Dendritic cell treated with granulocyte-macrophage colony-stimulating factor and Interleukin-4, amounts not matched to agents 40 ng/mL and 50 ng/mL, for 4 days (primary cell): ENCODE measurements around the gene SMOC2.
"Not testable (repeated sequence)": the region's sequence is repeated elsewhere in the genome, so short reads cannot be mapped to it uniquely, and the experiment has no call there.

Experiments
- H3K27ac Mint-ChIP-seq: one replicate; pipeline ENCODE4 v1.8.0; 2022; ENCODE audit warnings: mild to moderate bottlenecking, mixed read lengths
- H3K27me3 Mint-ChIP-seq: one replicate; pipeline ENCODE4 v1.8.0; 2022; ENCODE audit warnings: mild to moderate bottlenecking, mixed read lengths
- H3K36me3 Mint-ChIP-seq: one replicate; pipeline ENCODE4 v1.8.0; 2022; ENCODE audit warnings: low read depth, mixed read lengths
- H3K4me1 Mint-ChIP-seq: one replicate; pipeline ENCODE4 v1.8.0; 2022; ENCODE audit warnings: low read depth, mixed read lengths
- H3K4me3 Mint-ChIP-seq: one replicate; pipeline ENCODE4 v1.8.0; 2022; ENCODE audit warnings: mild to moderate bottlenecking, moderate library complexity, mixed read lengths
- H3K9me3 Mint-ChIP-seq: one replicate; pipeline ENCODE4 v1.8.0; 2022; ENCODE audit warnings: mixed read lengths
- intact Hi-C: fragments of 100-400 bp; cut with micrococcal nuclease; formaldehyde crosslinking; loops from one replicate; pipeline ENCODE4 v1.15.0; 2022

Gene SMOC2

DNA sequence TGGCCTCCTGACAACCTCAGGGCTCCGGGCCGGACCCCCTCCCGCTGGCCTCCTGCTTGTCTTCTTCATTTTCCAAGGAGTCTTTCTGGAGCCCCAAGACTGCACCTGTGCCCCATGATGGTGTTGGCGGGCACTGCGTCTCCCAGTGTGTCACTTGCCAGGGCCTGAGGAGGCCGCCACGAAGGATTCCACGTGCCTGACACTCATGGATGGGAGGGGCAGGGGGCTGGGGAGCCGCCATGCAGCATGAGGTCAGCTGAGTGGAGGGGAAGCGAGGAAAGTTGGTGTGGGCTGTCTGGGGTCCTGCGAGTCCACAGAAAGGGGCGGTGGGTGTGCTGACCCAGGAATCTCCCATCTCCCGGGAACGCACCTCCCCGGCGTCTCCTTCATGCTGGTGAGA, 165.7 kb downstream of the SMOC2 start:
- intact Hi-C loops, result no loop called here
- H3K9me3 Mint-ChIP-seq, result no peaks in the 10 kb centered on the region
- no peak overlapping the region for H3K27ac Mint-ChIP-seq
- no peaks in the 10 kb centered on the region for H3K27me3 Mint-ChIP-seq
- H3K4me3 Mint-ChIP-seq, result no peak overlapping the region
- H3K36me3 Mint-ChIP-seq, result no peaks in the 10 kb centered on the region
- H3K4me1 Mint-ChIP-seq, result no peaks in the 10 kb centered on the region

DNA sequence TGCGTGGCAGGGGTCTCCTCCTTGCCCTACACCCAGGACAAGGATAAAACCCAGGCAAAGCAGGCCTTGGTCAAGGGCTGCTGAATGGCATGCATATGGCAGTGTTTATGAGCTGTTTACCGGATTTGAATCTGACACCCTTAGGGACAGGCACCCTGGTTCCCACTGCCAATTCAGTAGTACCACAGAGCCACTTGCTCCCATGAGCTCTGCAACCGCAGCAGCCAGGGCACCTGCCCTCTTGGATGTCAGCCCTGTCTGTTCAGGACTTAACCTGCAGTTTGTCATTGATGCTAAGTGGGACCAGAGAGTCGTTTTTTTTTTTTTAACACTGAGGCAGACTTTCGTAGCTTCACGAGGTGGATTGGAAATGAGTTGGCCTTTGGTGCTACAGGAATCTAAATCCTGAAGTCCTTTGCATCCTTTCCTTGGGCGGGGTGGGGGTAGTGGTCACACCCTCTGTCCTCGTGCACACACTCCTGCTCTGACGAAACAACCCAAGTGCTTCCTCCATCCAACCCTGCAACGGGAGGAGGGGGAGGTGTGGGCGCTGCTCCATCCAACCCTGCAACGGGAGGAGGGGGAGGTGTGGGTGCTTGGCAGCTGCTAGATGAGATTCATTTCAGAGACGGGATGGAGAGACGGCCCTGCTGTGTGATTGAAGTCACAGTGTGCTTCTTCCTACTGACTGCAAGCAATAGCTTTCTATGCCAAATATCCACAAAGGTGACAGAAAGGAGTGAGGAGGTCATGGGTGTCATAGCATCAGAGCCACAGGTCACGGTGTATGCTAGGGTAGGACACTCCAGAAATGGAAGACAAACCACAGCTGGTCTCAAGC, 166.5 kb downstream of the SMOC2 start:
- Mint-ChIP-seq H3K9me3 (peaks cover 4% of the 10 kb centered on the region), H3K4me1 (no peaks in the 10 kb centered on the region), H3K27me3 (no peaks in the 10 kb centered on the region), H3K4me3 (no peak overlapping the region), H3K27ac (no peak overlapping the region), H3K36me3 (no peaks in the 10 kb centered on the region)
- intact Hi-C loops, result no loop called here

DNA sequence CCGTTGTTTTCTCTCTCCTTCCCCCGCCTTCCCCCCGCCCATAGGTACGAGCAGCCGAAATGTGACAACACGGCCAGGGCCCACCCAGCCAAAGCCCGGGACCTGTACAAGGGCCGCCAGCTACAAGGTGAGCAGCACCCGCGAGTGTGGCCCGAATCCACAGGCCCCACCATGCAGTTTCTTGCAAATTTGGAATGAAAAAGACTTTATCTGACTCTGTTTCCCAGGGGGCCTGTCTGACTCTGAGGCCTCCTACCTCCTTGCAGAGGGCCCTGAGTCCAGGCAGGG, 167.1 kb downstream of the SMOC2 start:
- H3K27me3 Mint-ChIP-seq, result no peaks in the 10 kb centered on the region
- H3K36me3 Mint-ChIP-seq, result no peaks in the 10 kb centered on the region
- no peak overlapping the region for H3K4me3 Mint-ChIP-seq
- H3K27ac Mint-ChIP-seq, result no peak overlapping the region
- H3K4me1 Mint-ChIP-seq, result no peaks in the 10 kb centered on the region
- peaks cover 9% of the 10 kb centered on the region for H3K9me3 Mint-ChIP-seq
- intact Hi-C loops, result no loop called here

DNA sequence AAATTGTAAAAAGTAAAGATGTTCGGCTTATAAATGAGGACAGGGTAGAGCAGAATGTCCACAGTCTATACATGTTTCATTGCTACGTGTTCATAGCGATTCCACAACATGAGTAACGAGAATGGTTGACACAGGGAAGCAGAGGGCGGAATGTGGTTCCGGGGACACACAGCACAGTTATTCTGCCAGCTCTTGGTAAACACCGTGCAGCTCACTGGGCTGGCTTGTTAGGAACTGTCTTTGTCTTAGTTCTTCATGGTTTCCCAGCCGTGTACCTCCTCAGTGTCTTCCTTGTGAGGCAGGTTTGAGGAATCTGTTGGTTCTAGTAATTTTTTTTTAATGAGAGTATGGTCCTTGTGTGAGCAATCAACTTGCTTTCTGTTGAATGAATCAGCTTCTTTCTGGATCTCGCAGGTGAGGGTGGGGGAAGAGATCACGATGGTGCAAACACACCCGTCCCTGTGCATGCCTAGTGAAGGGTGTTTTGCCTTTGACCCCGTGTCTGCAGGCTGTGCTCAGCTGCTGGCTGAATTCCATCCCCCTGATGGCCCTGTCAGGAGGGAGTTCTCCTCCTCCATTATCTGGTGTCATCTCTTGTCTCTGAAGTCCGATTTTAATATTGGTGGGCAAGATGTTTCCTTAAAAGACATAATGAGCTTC, 168.2 kb downstream of the SMOC2 start:
- H3K4me1 Mint-ChIP-seq, result no peaks in the 10 kb centered on the region
- no peak overlapping the region for H3K27ac Mint-ChIP-seq
- peaks cover 20% of the 10 kb centered on the region for H3K9me3 Mint-ChIP-seq
- no peaks in the 10 kb centered on the region for H3K27me3 Mint-ChIP-seq
- no peak overlapping the region for H3K4me3 Mint-ChIP-seq
- no peaks in the 10 kb centered on the region for H3K36me3 Mint-ChIP-seq
- intact Hi-C loops, result no loop called here

DNA sequence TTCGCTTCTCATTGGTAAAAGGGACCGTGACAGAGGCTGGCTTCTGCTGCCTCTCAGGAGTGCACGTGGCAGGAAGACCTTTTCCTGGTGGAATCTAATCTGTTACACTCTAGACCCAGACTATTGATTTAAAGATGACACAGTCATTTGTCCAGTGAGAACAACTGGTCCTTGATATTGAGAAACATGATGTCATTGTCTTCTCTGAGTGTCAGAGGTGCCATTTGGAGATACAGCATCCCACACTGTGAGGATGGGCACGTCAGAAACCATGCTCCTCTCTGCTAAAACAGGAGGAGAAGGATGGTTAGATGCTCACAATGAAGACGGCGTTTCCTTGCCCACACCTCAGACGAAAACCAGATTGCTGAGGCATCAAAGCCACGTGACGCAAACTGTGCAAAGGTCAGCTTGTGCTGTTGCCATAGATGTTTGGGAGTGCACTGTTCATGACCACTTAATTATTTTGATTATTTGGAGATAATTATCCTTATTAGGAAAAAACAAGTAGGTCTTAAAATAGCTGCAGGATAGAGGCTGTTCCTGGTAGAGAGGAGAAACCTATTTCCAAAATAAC, 169.0 kb downstream of the SMOC2 start:
- Mint-ChIP-seq H3K36me3 (no peaks in the 10 kb centered on the region), H3K9me3 (peaks cover 29% of the 10 kb centered on the region), H3K27me3 (no peaks in the 10 kb centered on the region), H3K4me3 (no peak overlapping the region), H3K27ac (no peak overlapping the region), H3K4me1 (no peaks in the 10 kb centered on the region)
- intact Hi-C loops, result no loop called here

DNA sequence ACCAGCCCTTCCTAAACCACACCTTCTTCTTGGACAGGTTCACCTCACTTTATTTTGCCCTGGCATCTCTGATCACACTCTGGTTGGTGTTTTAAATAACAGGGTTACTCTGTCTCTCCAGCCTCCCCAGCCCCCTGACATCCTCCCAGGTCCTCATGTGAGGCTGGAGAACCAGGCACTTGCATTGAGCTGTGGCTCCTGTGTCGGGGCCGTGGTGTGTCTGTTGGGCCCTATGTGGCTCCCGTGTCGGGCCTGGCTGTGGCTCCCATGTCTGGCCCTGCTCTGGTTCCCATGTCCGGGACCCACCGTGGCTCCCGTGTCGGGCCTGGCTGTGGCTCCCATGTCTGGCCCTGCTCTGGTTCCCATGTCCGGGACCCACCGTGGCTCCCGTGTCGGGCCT, 170.0 kb downstream of the SMOC2 start:
- H3K27me3 Mint-ChIP-seq, H3K4me1 Mint-ChIP-seq, H3K36me3 Mint-ChIP-seq, intact Hi-C loops, H3K4me3 Mint-ChIP-seq, H3K27ac Mint-ChIP-seq: not testable (repeated sequence)
- H3K9me3 Mint-ChIP-seq, result peaks cover 38% of the 10 kb centered on the region

DNA sequence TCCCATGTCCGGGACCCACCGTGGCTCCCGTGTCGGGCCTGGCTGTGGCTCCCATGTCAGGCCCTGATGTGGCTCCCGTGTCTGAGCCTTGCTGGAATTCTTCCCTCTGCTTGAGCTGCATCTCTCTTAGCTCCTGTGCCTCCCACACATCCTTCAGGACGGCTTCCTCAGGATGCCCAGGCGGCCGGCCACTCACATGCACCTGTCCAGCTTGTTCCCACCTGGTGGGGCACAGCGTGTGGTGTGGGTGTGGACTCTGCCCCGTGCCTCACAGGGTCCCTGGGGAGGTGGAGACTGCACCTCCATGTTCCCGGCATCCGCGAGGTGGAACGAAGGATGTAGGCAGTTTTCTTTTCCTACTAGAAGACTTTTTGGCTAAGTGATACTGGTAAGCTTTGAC, 170.7 kb downstream of the SMOC2 start:
- no peaks in the 10 kb centered on the region for H3K27me3 Mint-ChIP-seq
- H3K27ac Mint-ChIP-seq, result no peak overlapping the region
- H3K36me3 Mint-ChIP-seq, result no peaks in the 10 kb centered on the region
- H3K4me1 Mint-ChIP-seq, result no peaks in the 10 kb centered on the region
- H3K4me3 Mint-ChIP-seq, result no peak overlapping the region
- H3K9me3 Mint-ChIP-seq, result peaks cover 46% of the 10 kb centered on the region
- intact Hi-C loops, result no loop called here

DNA sequence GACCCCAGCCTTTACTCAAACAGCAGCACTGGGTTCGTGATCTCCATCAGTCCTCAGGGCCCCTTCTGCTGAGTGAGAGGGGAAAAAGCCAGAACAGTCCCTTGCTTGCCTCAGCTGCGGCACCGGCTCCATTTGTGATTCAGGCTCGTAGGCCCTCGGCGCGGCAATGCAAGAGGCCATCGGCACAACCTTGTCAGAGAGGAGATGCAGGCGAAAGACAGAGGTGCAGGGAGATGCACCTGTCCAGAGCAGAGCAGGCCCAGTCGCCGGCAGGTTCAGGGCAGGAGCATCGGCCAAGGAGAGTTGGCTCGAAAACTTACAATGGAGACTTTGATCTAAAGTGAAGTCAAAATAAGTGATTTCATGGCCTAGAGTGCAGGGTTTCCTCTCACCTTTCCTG, 171.6 kb downstream of the SMOC2 start:
- Mint-ChIP-seq H3K4me1 (no peaks in the 10 kb centered on the region), H3K36me3 (no peaks in the 10 kb centered on the region), H3K27ac (no peak overlapping the region), H3K27me3 (no peaks in the 10 kb centered on the region), H3K9me3 (peaks cover 55% of the 10 kb centered on the region), H3K4me3 (no peak overlapping the region)
- intact Hi-C loops, result no loop called here

DNA sequence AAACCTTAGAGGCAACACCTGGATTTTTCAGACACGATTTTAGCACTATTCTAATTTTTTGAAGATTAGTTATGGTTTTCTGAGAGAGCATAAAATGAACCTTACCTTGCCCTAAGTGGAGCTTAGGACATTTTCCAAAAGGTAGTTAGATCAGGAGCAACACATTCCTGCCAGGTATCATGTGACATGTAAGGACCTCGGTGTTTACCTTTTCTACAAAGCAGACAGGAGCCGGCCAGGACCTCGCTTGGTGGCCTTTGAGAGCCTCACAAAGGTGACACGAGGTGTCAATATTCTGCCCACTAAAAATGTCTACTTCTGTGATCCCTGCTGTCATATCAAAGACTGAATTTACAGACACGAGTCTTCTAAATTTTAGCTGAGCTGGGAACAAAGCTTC, 174.9 kb downstream of the SMOC2 start:
- no peaks in the 10 kb centered on the region for H3K36me3 Mint-ChIP-seq
- H3K9me3 Mint-ChIP-seq, result peaks cover 68% of the 10 kb centered on the region
- H3K4me1 Mint-ChIP-seq, result no peaks in the 10 kb centered on the region
- H3K27ac Mint-ChIP-seq, result no peak overlapping the region
- intact Hi-C loops, result no loop called here
- no peak overlapping the region for H3K4me3 Mint-ChIP-seq
- no peaks in the 10 kb centered on the region for H3K27me3 Mint-ChIP-seq

DNA sequence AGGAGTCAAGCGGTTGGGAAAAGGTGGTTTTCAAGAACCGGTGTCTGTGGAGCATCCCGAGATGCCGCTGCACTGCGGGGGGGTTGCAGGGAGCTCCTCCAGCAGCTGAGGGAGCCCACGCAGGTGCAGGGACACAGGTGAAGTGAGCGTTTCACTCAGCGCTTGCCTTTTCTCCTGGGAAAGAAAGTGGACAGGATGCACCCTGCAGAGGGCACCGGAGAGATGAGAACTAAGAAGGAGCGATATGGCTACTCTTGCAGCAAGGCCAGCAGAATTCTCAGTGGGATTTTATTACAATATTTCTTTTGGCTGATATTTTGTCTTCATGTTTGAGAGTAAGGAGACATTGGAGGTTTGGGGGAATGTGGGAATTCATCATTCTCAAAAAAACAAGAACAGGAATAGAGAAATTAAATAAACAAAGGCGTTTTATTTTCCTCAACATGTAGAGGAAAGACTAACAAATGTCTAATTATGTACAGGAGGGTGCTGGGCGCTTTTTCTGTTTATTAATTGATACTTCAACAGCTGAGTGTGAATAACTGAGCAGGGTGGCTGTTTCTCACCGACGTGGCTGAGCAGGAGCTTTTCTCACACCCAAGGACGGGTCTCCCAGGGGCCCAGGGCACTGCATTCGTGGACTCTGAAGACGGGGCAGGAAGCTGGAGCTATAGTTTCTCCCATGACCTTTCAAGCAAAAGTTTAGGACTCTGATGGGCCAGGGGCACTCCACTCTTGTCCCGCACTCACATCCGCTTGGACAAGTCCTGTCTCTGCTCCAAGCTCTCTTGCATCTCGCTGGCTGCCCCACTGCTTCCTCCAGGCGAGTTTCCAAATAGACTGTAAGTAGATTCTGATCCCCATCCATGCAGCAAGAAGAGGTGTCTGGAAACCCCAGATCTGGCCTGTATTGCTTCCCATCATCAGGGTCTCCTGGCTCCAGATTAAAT, 176.1 kb downstream of the SMOC2 start:
- no peaks in the 10 kb centered on the region for H3K27me3 Mint-ChIP-seq

DNA sequence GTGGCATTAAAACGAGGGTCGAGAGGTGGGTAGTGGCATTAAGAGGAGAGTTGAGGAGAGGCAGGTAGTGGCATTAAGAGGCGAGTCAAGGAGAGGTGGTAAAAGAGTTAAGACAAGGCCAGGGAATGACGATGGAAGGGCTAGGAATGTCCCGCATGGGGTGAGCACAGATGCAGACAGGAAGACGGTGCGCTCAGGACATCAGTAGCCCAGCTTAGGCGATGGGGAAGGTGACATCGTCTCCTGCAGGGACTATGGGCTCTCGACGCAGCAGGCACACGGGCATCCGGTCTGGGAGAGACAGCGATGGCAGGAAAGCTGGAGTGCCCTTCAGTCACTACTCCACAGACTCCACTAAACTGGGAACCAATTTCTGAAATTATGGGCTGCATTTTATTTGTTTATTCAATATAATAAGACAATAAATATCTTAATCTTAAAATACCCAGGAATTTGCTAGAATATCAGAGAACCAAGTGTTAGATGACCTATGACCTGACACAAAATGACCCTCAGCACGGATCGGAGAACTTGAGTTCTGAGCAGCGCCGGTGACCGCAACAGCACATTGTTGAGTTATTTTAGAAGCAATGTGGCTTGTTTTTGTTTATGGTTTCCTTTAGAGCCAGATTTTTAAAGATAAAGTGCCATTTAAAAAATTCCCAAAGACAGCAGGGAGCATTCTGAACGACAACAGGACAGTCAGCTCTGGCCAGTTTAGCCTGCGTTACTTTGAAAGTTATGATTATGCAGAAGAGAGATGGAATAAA, 177.7 kb downstream of the SMOC2 start:
- Mint-ChIP-seq H3K4me1 (no peaks in the 10 kb centered on the region), H3K36me3 (no peaks in the 10 kb centered on the region), H3K4me3 (no peak overlapping the region), H3K27ac (no peak overlapping the region), H3K27me3 (no peaks in the 10 kb centered on the region), H3K9me3 (peaks cover 51% of the 10 kb centered on the region)
- intact Hi-C loops, result no loop called here

More for the DNA sequence above, 176.1 kb downstream of the SMOC2 start:
- no peak overlapping the region for H3K27ac Mint-ChIP-seq
- peaks cover 68% of the 10 kb centered on the region for H3K9me3 Mint-ChIP-seq
- H3K4me1 Mint-ChIP-seq, result no peaks in the 10 kb centered on the region
- no peaks in the 10 kb centered on the region for H3K36me3 Mint-ChIP-seq
- H3K4me3 Mint-ChIP-seq, result no peak overlapping the region
- intact Hi-C loops, result no loop called here

DNA sequence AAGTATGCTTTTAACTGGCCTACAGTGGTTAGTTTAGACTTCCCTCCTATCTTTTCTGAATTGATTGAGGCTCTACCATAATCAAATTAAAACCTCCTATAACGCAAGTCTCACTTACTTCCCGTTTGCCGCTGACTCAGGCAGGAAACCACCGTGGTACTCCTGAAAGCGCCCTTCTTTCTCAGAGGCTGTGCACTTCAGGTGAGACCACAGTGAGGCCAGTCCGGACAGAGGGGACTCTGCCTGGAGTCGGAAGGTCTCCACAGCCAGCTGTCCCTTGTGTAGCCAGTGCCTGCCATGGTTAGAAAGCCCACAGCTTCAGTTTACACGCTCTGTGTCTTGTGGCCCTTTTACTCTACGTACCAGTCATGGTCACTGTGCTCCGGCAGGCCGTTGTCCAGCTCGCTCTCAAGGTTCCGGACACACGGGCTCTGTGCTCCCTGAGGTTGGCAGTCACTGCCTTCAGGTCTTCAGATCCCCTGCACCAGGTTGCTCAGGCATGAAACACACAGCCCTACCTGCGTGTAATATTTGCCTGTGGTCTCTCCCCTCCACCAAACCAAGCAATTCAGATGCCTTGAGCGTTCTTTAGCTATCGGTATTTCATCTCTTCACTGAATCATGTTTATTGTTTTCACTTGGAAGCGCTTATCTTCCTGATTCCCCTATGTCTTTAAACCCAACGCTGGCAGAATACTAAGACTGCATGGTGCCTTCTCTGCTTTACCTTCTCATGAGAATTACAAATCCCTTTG, 178.8 kb downstream of the SMOC2 start:
- intact Hi-C loops, result no loop called here
- H3K4me3 Mint-ChIP-seq, result no peak overlapping the region
- H3K27me3 Mint-ChIP-seq, result no peaks in the 10 kb centered on the region
- H3K36me3 Mint-ChIP-seq, result no peaks in the 10 kb centered on the region
- no peak overlapping the region for H3K27ac Mint-ChIP-seq
- peaks cover 51% of the 10 kb centered on the region for H3K9me3 Mint-ChIP-seq
- H3K4me1 Mint-ChIP-seq, result no peaks in the 10 kb centered on the region

DNA sequence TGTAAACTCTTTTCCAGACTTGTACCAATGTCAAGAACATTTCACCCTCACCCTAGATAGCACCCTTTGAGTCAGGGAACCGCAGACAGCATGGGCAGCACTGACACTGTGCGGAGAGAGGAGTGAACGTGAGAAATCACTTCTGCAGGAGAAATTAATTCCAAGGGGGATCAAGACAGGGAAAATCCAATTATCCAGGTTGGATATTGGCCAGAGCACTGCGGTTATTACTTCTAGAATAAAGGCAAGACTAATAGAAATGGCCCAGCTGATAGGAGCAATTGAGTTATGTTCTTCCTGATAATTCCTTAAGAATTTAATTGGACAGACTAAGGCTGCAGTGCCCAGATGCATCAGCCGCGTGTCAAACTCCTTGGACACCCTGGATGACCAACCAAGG, 179.6 kb downstream of the SMOC2 start:
- Mint-ChIP-seq H3K36me3 (no peaks in the 10 kb centered on the region), H3K4me3 (no peak overlapping the region), H3K27ac (no peak overlapping the region), H3K27me3 (no peaks in the 10 kb centered on the region), H3K4me1 (no peaks in the 10 kb centered on the region), H3K9me3 (peaks cover 46% of the 10 kb centered on the region)
- intact Hi-C loops, result no loop called here
